K562 (cell line): ENCODE data around the gene TSPAN12. TPM values are rescaled to one million over a fixed set of nuclear protein-coding genes. Genes with fewer than 3 reads are reported as not detected.
"Not testable (repeated sequence)": the region's sequence is repeated elsewhere in the genome, so short reads cannot be mapped to it uniquely, and the experiment has no call there.

Source experiments
- ATAC-seq: fragments of 200-7000 bp; cut with Tn5 transposase; 3 replicates; pipeline ENCODE4 v1.9.1; 2020; ENCODE audit warnings: moderate library complexity
- BruUV-seq: library from RNA; stranded (reverse); fragments of 400-500 nt; replicated peaks from 2 replicates; lab custom pipeline; 2021; lab: Mats Ljungman, UMichigan
- CTCF ChIA-PET: fragments of 300-600 bp; formaldehyde crosslinking; extraction: SDS; loops from one replicate; lab custom pipeline; 2021; ENCODE audit warnings: low intra/inter-chr PET ratio; lab: Yijun Ruan, JAX
- POLR2A ChIA-PET: fragments of 300-600, 350-650 bp; sonication (Branson Sonifier 250); formaldehyde crosslinking; extraction: SDS; loops from one replicate; lab custom pipeline; 2021; ENCODE audit warnings: antibody characterized with exemption, inconsistent platforms; lab: Yijun Ruan, JAX
- DNase-seq, 4 experiments: peaks; one replicate each; pipeline versions ENCODE4 v3.0.0 to v3.0.0-alpha.2; 2011 to 2018; ENCODE audit warnings: low spot score in 3 of 4, mixed read lengths in 3 of 4; ENCODE audit errors: extremely low read depth in 1 of 4
- FAIRE-seq: peaks from 2 replicates; lab custom pipeline; 2011; peaks lifted over from hg19 to GRCh38; lab: Jason Lieb, UNC
- H2AFZ ChIP-seq: 2 replicates; pipeline ENCODE4 v1.6.0; 2011; ENCODE audit warnings: low read depth, low read length, control low read depth, inconsistent platforms
- H3K27ac ChIP-seq: fragments of 200-600 bp; 3 replicates; pipeline ENCODE4 v1.8.0; 2011; ENCODE audit warnings: low read depth, mild to moderate bottlenecking, control low read depth, inconsistent platforms, low read length, moderate library complexity, mixed read lengths; ENCODE audit errors: extremely low read depth
- H3K27me3 ChIP-seq, 2 experiments: fragments of 300-600 bp in 1 of 2; 2 replicates in 1 of 2; 3 replicates in 1 of 2; pipeline versions ENCODE4 v1.6.0 to v1.8.0; 2011; ENCODE audit warnings: inconsistent platforms in 2 of 2, low read length in 2 of 2, mild to moderate bottlenecking in 1 of 2, mixed read lengths in 1 of 2, moderate library complexity in 1 of 2; ENCODE audit not compliant: control insufficient read depth in 2 of 2, insufficient read depth in 2 of 2
- H3K36me3 ChIP-seq: fragments of 300-600 bp; 3 replicates; pipeline ENCODE4 v1.8.0; 2011; ENCODE audit warnings: mild to moderate bottlenecking, low read length, inconsistent platforms; ENCODE audit not compliant: control insufficient read depth, insufficient read depth
- H3K4me1 ChIP-seq, 2 experiments: fragments of 200-600 bp in 1 of 2; replicated peaks in 1 of 2; 2 replicates in 1 of 2; 3 replicates in 1 of 2; pipeline versions ENCODE4 v1.5.1 to v1.8.0; 2011; ENCODE audit warnings: inconsistent platforms in 2 of 2, low read length in 2 of 2, mild to moderate bottlenecking in 1 of 2, mixed read lengths in 1 of 2, moderate library complexity in 1 of 2; ENCODE audit not compliant: control insufficient read depth in 2 of 2, insufficient read depth in 2 of 2
- H3K4me2 ChIP-seq: 2 replicates; pipeline ENCODE4 v1.6.1; 2011; ENCODE audit warnings: low read length, control low read depth, inconsistent platforms, mixed read lengths; ENCODE audit not compliant: insufficient read depth
- H3K4me3 ChIP-seq: fragments of 200-600 bp; sonication (generic), shearing (Covaris generic); 2 replicates; pipeline ENCODE4 v1.5.1; 2016; ENCODE audit warnings: control low read depth, inconsistent platforms
- H3K79me2 ChIP-seq: fragments of 200-600 bp; 3 replicates; pipeline ENCODE4 v1.8.0; 2011; ENCODE audit warnings: low read length, inconsistent platforms; ENCODE audit not compliant: control insufficient read depth, insufficient read depth
- H3K9ac ChIP-seq, 2 experiments: 2 replicates each; pipeline versions ENCODE4 v1.6.0 to v1.6.1; 2011; ENCODE audit warnings: low read depth in 2 of 2, low read length in 2 of 2, control low read depth in 1 of 2, inconsistent platforms in 1 of 2, mild to moderate bottlenecking in 1 of 2, mixed read lengths in 1 of 2; ENCODE audit not compliant: insufficient read depth in 1 of 2
- H3K9me1 ChIP-seq: one replicate; pipeline ENCODE4 v1.6.0; 2011; ENCODE audit warnings: inconsistent platforms, mild to moderate bottlenecking, low read length, moderate library complexity; ENCODE audit not compliant: control insufficient read depth, insufficient read depth
- H3K9me3 ChIP-seq: replicated peaks from 2 replicates; pipeline ENCODE4 v1.5.1; 2011; ENCODE audit warnings: low read depth, low read length, inconsistent platforms; ENCODE audit not compliant: control insufficient read depth, insufficient read depth
- H4K20me1 ChIP-seq: replicated peaks from 2 replicates; pipeline ENCODE4 v1.6.1; 2011; ENCODE audit warnings: low read length, inconsistent platforms, mixed read lengths; ENCODE audit not compliant: control insufficient read depth, insufficient read depth
- BRF1 ChIP-seq: IDR thresholded peaks from 3 replicates; pipeline ENCODE4 v1.6.1; 2011; ENCODE audit warnings: borderline replicate concordance, mild to moderate bottlenecking; ENCODE audit not compliant: insufficient read length; ENCODE audit errors: extremely low read depth
- C11orf30 ChIP-seq: fragments of 450-650 bp; IDR thresholded peaks from 2 replicates; pipeline ENCODE4 v1.6.1; 2016; ENCODE audit warnings: low read depth, mild to moderate bottlenecking
- DIDO1 ChIP-seq: fragments of 450-650 bp; IDR thresholded peaks from 2 replicates; pipeline ENCODE4 v1.6.1; 2016; ENCODE audit warnings: low read depth, missing biosample characterization, missing genetic modification characterization
- EP400 ChIP-seq: fragments of 450-650 bp; IDR thresholded peaks from 2 replicates; pipeline ENCODE4 v1.6.1; 2017; ENCODE audit warnings: antibody characterized with exemption, mild to moderate bottlenecking, moderate library complexity
- MAFG ChIP-seq: fragments of 450-650 bp; conservative IDR thresholded peaks from 2 replicates; pipeline ENCODE4 v1.6.1; 2016; ENCODE audit warnings: missing genetic modification characterization, missing compliant biosample characterization
- NFE2 ChIP-seq: IDR thresholded peaks from 2 replicates; pipeline ENCODE4 v1.6.1; 2014; ENCODE audit warnings: antibody characterized with exemption, low read depth
- ZNF316 ChIP-seq: fragments of 450-650 bp; IDR thresholded peaks from 2 replicates; pipeline ENCODE4 v1.6.1; 2016
- WGBS: fragments of 100-300 bp; shearing (Covaris generic); methylation state at CpG from one replicate; pipeline ENCODE4 v1.1.6; 2016; ENCODE audit warnings: low coverage, mixed read lengths; ENCODE audit not compliant: insufficient coverage; ENCODE audit errors: missing lambda C conversion rate; 5-methylcytosine and 5-hydroxymethylcytosine counted together
- in situ Hi-C: fragments of 300-500 bp; cut with MboI; formaldehyde crosslinking; loops from 4 replicates; pipeline ENCODE4 v1.15.0; 2018; ENCODE audit warnings: inconsistent platforms, mixed read lengths
- intact Hi-C: fragments of 100-400 bp; cut with micrococcal nuclease; formaldehyde crosslinking; loops from 2 replicates; pipeline ENCODE4 v1.14.2; 2022
- polyA plus RNA-seq, 8 experiments: library from polyadenylated mRNA; depleted of rRNA in 4 of 8; stranded (reverse) in 5 of 8; unstranded in 3 of 8; fragments of >200 nt; fragmentation: Nextera tagmentation in 2 of 8; fragmentation: Illumina TruSeq in 1 of 8; extraction: Ambion mirVana in 2 of 8; extraction: Trizol in 1 of 8; gene quantifications; 2 replicates each; pipeline versions ENCODE4 v1.2.1 to v1.2.3, GENCODE V29; 2011 to 2014; ENCODE audit warnings: inconsistent platforms in 1 of 8, missing spikeins in 1 of 8
- total RNA-seq, 7 experiments: library from RNA; depleted of rRNA in 6 of 7; stranded (reverse); fragments of >200 nt in 6 of 7; fragmentation: Illumina TruSeq in 2 of 7; extraction: Trizol in 2 of 7; gene quantifications; 2 replicates each; pipeline versions ENCODE4 v1.2.1 to v1.2.3, GENCODE V29; 2011 to 2021; ENCODE audit warnings: low replicate concordance in 1 of 7

The TSPAN12 gene
- total and polyA plus RNA-seq, 9 of the 15 experiments (the other 6 are each of a cell fraction or from before 2014, with no cell fraction given): 0.13 to 1.7 (median 0.35) TPM; not detected in 1

- intact Hi-C loops, DNase-seq, H3K4me1 ChIP-seq, BruUV-seq, H3K9me1 ChIP-seq, H3K79me2 ChIP-seq, H3K4me2 ChIP-seq, POLR2A ChIA-PET, H4K20me1 ChIP-seq, H3K4me3 ChIP-seq, FAIRE-seq, H3K9ac ChIP-seq, CTCF ChIA-PET, H2AFZ ChIP-seq, H3K9me3 ChIP-seq, H3K36me3 ChIP-seq, H3K27ac ChIP-seq, ATAC-seq: not testable (repeated sequence)
- in situ Hi-C loops: loop anchor here (25.0 kb wide), 1 partner anchor 758 kb away; no protein-coding TSS in a partner anchor
- 2% methylated on average over 8 of the region's 8 CpGs for WGBS
- H3K27me3 ChIP-seq: peaks cover 11 to 24% of the 10 kb centered on the region in 2 experiments
Observed at GRCh38 chr7:120779078-120779477, 78.9 kb downstream of the TSPAN12 start.

- H3K79me2 ChIP-seq: no peaks in the 10 kb centered on the region
- H3K36me3 ChIP-seq: no peaks in the 10 kb centered on the region
- no peak for TF ChIP-seq NFE2
- no peak for TF ChIP-seq DIDO1 (tag)
- no peak for TF ChIP-seq BRF1
- peak; percentile 57 for TF ChIP-seq ZNF316
- peak; percentile 31; the same call in 1 of the 2 replicates for TF ChIP-seq C11orf30
- TF ChIP-seq MAFG: peak; percentile 45
- TF ChIP-seq EP400: no peak
- no peaks in the 10 kb centered on the region for H4K20me1 ChIP-seq
- in situ Hi-C loops: loop anchor here (25.0 kb wide), 1 partner anchor 762 kb away; no protein-coding TSS in a partner anchor
- no peak overlapping the region for H3K4me2 ChIP-seq
- H3K4me3 ChIP-seq: no peak overlapping the region
- no peak overlapping the region for H2AFZ ChIP-seq
- H3K9me3 ChIP-seq: no peaks in the 10 kb centered on the region
- ATAC-seq: no peak
- no TSS peak for BruUV-seq
- no peak overlapping the region for H3K27ac ChIP-seq
- no peaks in the 10 kb centered on the region for H3K9me1 ChIP-seq
- CTCF ChIA-PET: no interaction called here
- no peaks in the 10 kb centered on the region for H3K4me1 ChIP-seq
- POLR2A ChIA-PET: interaction anchor here (0.7 kb wide), 1 partner anchor 13 kb away, joined by 4 read pairs; no protein-coding TSS in a partner anchor
- no peak for FAIRE-seq
- no peak for DNase-seq
- intact Hi-C loops: no loop called here
- no peak overlapping the region for H3K9ac ChIP-seq
- H3K27me3 ChIP-seq: peaks cover 0 to 6% of the 10 kb centered on the region in 2 experiments; a peak in 3 of 5 replicates
Observed at GRCh38 chr7:120775755-120776154, 82.2 kb downstream of the TSPAN12 start.
